Uterus (tissue), 2 donors: ENCODE measurements around the gene LRIG1.

Source experiments
- CTCF ChIP-seq, 4 experiments: fragments of 200-600 bp in 2 of 4; fragments of 450-650 bp in 2 of 4; sonication (generic) in 2 of 4; IDR thresholded peaks; one replicate each; pipeline ENCODE4 v1.5.1; 2016 to 2019; ENCODE audit warnings: antibody characterized with exemption in 4 of 4, mild to moderate bottlenecking in 2 of 4, moderate library complexity in 1 of 4
- POLR2A ChIP-seq, 2 donors: fragments of 450-650 bp; IDR thresholded peaks; one replicate each; pipeline ENCODE4 v1.6.1; 2016; ENCODE audit warnings: antibody characterized with exemption in 2 of 2, mild to moderate bottlenecking in 1 of 2, moderate library complexity in 1 of 2

GRCh38 chr3:66501483-66502244 lies 842 bp upstream of the LRIG1 start:
- TF ChIP-seq CTCF (IDR thresholded peaks at IDR 0.05) = peak in 1 of 4 experiments; percentile 42
- TF ChIP-seq POLR2A (IDR thresholded peaks at IDR 0.05) = no peak
